Upper lobe of left lung (tissue), 6 donors: ENCODE measurements around the gene GATA5. TPM values are rescaled to one million over a fixed set of nuclear protein-coding genes. Genes with fewer than 3 reads are reported as not detected.

Experiments used
- ATAC-seq, 2 donors: fragments of 200-7000 bp; cut with Tn5 transposase; one replicate each; pipeline ENCODE4 v1.9.1; 2022; ENCODE audit warnings: mild to moderate bottlenecking in 2 of 2, moderate library complexity in 2 of 2; ENCODE audit not compliant: low FRiP score in 2 of 2
- DNase-seq, 2 donors: peaks; one replicate each; pipeline ENCODE4 v3.0.0-alpha.2; 2019 to 2020
- H3K27ac ChIP-seq, 4 donors: fragments of 200-600 bp; sonication (generic); one replicate each; pipeline ENCODE4 v1.5.1; 2016 to 2019
- H3K27me3 ChIP-seq, 4 donors: fragments of 200-600 bp; sonication (generic); one replicate each; pipeline ENCODE4 v1.5.1; 2017 to 2019
- H3K36me3 ChIP-seq, 4 donors: fragments of 200-600 bp; sonication (generic); one replicate each; pipeline ENCODE4 v1.5.1; 2016 to 2019
- H3K4me1 ChIP-seq, 4 donors: fragments of 200-600 bp; sonication (generic); one replicate each; pipeline ENCODE4 v1.5.1; 2018 to 2019
- H3K4me3 ChIP-seq, 4 donors: fragments of 200-600 bp; sonication (generic); one replicate each; pipeline ENCODE4 v1.5.1; 2017 to 2019; ENCODE audit warnings: mild to moderate bottlenecking in 2 of 4, moderate library complexity in 1 of 4
- H3K9me3 ChIP-seq, 4 donors: fragments of 200-600 bp; sonication (generic); one replicate each; pipeline ENCODE4 v1.5.1; 2018 to 2019
- EP300 ChIP-seq, 4 donors: sonication (generic); formaldehyde crosslinking; IDR thresholded peaks; one replicate each; pipeline ENCODE4 v1.5.1; 2017; ENCODE audit warnings: antibody characterized with exemption in 4 of 4, control low read depth in 2 of 4
- POLR2A ChIP-seq, 4 donors: fragments of 450-650 bp; IDR thresholded peaks; one replicate each; pipeline ENCODE4 v1.5.1; 2016 to 2017; ENCODE audit warnings: antibody characterized with exemption in 4 of 4, mild to moderate bottlenecking in 2 of 4
- POLR2AphosphoS5 ChIP-seq, 2 donors: sonication (generic); formaldehyde crosslinking; IDR thresholded peaks; one replicate each; pipeline ENCODE4 v1.5.1; 2017; ENCODE audit warnings: antibody characterized with exemption in 2 of 2
- WGBS, 2 donors: methylation state at CpG; one replicate each; pipeline ENCODE4 v1.1.5; 2017 to 2018; 5-methylcytosine and 5-hydroxymethylcytosine counted together
- total RNA-seq, 6 donors: library from RNA; depleted of rRNA in 4 of 6; stranded (reverse); fragments of >200 nt in 4 of 6; gene quantifications; one replicate each; pipeline versions ENCODE4 v1.1.0 to v1.2.1, GENCODE V29; 2016 to 2021
- TF ChIP-seq, protein P1 (sequence below), 6 experiments: fragments of 450-650 bp in 4 of 6; fragments of 200-600 bp in 2 of 6; sonication (generic) in 2 of 6; IDR thresholded peaks; one replicate each; pipeline ENCODE4 v1.5.1; 2016 to 2019; ENCODE audit warnings: antibody characterized with exemption in 6 of 6
- donor health status: DM: no; HTN: no; CAD: no; lungs with moderate emphysema.
- donor health status: DM: no; HTN: yes; CAD: no; lungs with severe emphysema.

GATA5 gene
- total RNA-seq, 6 donors from 2014 or later, result 0.98 to 10.5 (median 2.2) TPM

DNA sequence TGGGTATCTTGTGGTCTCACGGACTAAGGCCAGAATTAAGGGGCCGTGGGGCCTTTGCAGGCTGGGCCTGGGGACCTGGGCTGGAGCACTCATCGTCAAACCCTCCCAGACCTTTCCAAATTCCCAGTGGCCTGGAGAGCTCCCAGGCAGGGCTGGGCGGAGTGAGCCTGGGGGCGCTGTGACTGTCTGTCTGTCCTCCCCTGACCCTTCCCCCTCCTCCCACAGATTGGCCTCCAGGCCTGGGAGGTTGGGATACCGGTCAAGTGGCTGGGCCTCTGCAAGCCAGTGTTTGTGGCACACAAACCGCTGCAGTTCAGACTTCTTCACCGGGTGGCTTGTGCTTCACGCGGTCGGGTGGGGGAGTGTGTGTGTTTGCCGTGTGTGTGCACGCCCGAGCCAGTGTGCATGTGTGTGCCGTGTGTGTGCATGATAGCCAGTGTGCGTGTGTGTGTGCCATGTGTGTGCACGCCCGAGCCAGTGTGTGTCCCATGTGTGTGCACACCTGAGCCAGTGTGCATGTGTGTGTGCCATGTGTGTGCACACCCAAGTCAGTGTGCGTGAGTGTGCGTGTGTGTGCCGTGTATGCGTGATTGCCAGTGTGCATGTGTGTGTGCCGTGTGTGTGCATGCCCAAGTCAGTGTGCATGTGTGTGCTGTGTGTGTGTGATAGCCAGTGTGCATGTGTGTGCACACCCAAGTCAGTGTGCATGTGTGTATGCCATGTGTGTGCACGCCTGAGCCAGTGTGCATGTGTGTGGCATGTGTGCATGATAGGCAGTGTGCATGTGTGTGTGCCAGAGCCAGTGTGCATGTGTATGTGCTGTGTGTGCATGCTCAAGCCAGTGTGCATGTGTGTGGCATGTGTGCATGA lies 54.7 kb downstream of the GATA5 start:
- no peaks in the 10 kb centered on the region for H3K4me1 ChIP-seq
- no peak overlapping the region for H3K27ac ChIP-seq
- H3K36me3 ChIP-seq, result no peaks in the 10 kb centered on the region
- no peaks in the 10 kb centered on the region for H3K9me3 ChIP-seq
- DNase-seq (peak in 1 of 2 donors; percentile 53), ATAC-seq (no peak)
- 86 to 90% methylated on average over 18 to 24 of the region's 24 CpGs for WGBS, 2 donors
- no peak overlapping the region for H3K4me3 ChIP-seq
- no peaks in the 10 kb centered on the region for H3K27me3 ChIP-seq
- TF ChIP-seq EP300 (IDR thresholded peaks at IDR 0.05) (no peak), POLR2A (IDR thresholded peaks at IDR 0.05) (no peak), POLR2AphosphoS5 (IDR thresholded peaks at IDR 0.05) (no peak)
- TF ChIP-seq, protein P1, sequence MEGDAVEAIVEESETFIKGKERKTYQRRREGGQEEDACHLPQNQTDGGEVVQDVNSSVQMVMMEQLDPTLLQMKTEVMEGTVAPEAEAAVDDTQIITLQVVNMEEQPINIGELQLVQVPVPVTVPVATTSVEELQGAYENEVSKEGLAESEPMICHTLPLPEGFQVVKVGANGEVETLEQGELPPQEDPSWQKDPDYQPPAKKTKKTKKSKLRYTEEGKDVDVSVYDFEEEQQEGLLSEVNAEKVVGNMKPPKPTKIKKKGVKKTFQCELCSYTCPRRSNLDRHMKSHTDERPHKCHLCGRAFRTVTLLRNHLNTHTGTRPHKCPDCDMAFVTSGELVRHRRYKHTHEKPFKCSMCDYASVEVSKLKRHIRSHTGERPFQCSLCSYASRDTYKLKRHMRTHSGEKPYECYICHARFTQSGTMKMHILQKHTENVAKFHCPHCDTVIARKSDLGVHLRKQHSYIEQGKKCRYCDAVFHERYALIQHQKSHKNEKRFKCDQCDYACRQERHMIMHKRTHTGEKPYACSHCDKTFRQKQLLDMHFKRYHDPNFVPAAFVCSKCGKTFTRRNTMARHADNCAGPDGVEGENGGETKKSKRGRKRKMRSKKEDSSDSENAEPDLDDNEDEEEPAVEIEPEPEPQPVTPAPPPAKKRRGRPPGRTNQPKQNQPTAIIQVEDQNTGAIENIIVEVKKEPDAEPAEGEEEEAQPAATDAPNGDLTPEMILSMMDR (IDR thresholded peaks at IDR 0.05), result no peak

DNA sequence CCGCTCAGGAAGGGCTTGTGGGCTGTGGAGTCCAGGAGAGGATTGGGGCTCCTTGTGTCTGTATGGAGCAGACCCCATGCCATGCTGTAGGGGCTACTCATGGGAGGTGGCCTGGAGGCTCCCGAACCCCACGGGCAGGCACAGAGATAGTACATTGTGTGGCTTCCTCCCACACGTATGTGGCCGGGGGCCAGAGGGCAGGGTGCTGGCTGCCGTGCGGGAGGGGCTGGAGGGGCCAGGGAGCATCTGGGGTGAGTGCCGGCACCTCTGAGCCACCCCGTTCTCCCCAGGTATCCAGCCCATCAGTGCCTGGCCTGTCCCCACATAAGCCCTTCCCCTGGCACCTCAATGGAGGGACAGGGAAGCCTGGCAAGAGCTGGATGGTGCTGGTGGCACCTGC lies 56.0 kb downstream of the GATA5 start:
- no peaks in the 10 kb centered on the region for H3K27me3 ChIP-seq
- H3K4me3 ChIP-seq, result no peak overlapping the region
- H3K36me3 ChIP-seq, result no peaks in the 10 kb centered on the region
- no peak overlapping the region for H3K27ac ChIP-seq
- H3K9me3 ChIP-seq, result no peaks in the 10 kb centered on the region
- 79% methylated on average over 9 of the region's 9 CpGs; no CpG with 5 or more reads in 1 of the 2 donors for WGBS, 2 donors
- H3K4me1 ChIP-seq, result no peaks in the 10 kb centered on the region
- DNase-seq (peak in 1 of 2 donors; percentile 58), ATAC-seq (no peak)
- TF ChIP-seq EP300 (IDR thresholded peaks at IDR 0.05) (no peak), POLR2AphosphoS5 (IDR thresholded peaks at IDR 0.05) (no peak), POLR2A (IDR thresholded peaks at IDR 0.05) (no peak)
- TF ChIP-seq, protein P1 (IDR thresholded peaks at IDR 0.05), result no peak

DNA sequence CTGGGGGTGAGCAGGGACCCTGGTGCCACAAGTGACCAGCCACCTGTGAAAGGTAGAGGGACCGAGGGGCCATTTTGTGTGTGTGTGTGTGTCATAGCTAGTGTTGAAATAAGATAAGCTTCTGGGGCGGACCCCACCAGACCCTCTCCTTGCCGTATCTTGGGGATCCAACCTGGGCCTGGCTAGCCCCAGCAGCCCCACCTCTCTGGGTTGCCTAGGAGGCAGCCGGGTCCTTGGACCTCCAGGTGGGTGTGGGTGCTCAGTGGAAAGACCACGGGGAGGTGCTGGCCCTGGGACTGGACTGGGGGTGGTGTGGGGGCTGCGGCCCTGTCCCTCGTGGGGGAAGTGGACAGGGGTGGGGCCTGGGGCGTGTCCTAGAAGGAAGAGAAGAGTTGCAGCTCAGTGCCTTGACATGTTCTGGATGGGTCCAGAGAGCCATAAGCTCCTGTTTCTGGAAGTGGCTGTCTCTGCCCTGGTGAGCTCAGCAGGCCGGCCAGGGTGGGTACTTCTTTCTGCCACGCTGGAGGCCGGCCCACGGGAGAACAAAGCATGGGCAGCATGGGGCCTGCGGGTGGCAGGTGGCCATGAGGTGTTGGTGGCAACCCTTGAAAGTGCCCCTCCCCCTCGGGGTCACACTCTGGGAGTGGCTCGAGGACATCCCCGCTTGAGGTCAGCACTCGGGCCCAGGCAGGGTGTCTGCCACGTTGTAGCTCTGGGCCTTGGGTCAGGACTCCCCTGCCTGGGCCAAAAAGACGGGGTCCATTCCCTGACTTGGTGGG lies 56.9 kb downstream of the GATA5 start:
- no peaks in the 10 kb centered on the region for H3K36me3 ChIP-seq
- H3K4me3 ChIP-seq, result no peak overlapping the region
- DNase-seq, result peak in 1 of 2 donors; percentile 61
- no peaks in the 10 kb centered on the region for H3K9me3 ChIP-seq
- 73 to 85% methylated on average over 9 to 19 of the region's 19 CpGs for WGBS, 2 donors
- TF ChIP-seq EP300 (IDR thresholded peaks at IDR 0.05) (no peak), POLR2AphosphoS5 (IDR thresholded peaks at IDR 0.05) (no peak), POLR2A (IDR thresholded peaks at IDR 0.05) (no peak)
- TF ChIP-seq, protein P1 (IDR thresholded peaks at IDR 0.05), result no peak
- no peaks in the 10 kb centered on the region for H3K27me3 ChIP-seq
- H3K27ac ChIP-seq, result no peak overlapping the region
- H3K4me1 ChIP-seq, result no peaks in the 10 kb centered on the region
- no peak for ATAC-seq

DNA sequence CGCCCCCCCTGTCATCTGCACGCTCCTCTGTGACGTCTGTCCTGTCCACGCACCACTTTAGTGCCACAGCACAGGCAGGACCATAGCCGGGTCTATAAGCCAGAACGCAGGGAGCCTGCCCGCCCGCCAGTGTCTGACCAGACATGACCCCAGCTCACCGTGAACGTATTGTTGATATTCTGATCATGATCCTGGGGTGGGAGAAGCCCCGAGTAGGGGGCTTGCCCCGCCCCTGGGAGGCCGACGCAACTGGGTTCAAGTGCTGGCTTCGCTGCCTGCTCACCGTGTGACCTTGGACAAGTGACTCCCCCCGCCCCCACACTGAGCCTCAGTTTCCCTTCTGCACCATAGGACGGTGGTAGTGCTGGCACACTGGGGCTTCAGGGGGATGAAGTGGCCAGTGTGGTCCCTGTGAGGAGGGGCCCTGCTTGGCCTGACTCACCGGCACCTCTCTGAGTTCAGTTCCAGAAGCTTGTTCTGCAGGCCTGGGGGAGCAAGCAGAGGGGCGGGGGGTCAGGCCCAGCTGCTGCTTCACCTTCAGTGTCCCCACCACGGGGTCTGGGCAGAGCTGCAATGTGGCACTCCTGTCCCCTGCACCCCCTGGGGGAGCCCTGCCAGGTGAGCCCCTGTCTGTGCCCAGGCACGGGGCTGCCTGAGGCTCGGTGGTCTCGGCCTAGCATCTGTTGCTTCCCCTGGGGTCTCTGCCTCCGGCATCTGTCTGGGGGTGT lies 57.6 kb downstream of the GATA5 start:
- WGBS, 2 donors, result 61 to 76% methylated on average over 10 to 20 of the region's 25 CpGs
- TF ChIP-seq EP300 (IDR thresholded peaks at IDR 0.05), result no peak
- no peak for TF ChIP-seq POLR2A (IDR thresholded peaks at IDR 0.05)
- TF ChIP-seq, protein P1 (IDR thresholded peaks at IDR 0.05), result no peak
- no peak for TF ChIP-seq POLR2AphosphoS5 (IDR thresholded peaks at IDR 0.05)
- H3K4me3 ChIP-seq, result no peak overlapping the region
- H3K27me3 ChIP-seq, result no peaks in the 10 kb centered on the region
- DNase-seq, result peak in 1 of 2 donors; percentile 68
- H3K36me3 ChIP-seq, result no peaks in the 10 kb centered on the region
- no peak for ATAC-seq
- no peaks in the 10 kb centered on the region for H3K4me1 ChIP-seq
- no peak overlapping the region for H3K27ac ChIP-seq
- H3K9me3 ChIP-seq, result no peaks in the 10 kb centered on the region
